BE2C (cell line): ENCODE results near the gene RNFT1. TPM values are rescaled to one million over a fixed set of nuclear protein-coding genes. Genes with fewer than 3 reads are reported as not detected.
"Not testable (repeated sequence)": the region's sequence is repeated elsewhere in the genome, so short reads cannot be mapped to it uniquely, and the experiment has no call there.

Experiments used
- DNase-seq: peaks from one replicate; pipeline ENCODE4 v3.0.0-alpha.2; 2020
- H3K27me3 ChIP-seq: fragments of 250-450 bp; sonication (Bioruptor Pico); 2 replicates; pipeline ENCODE4 v1.5.1; 2020; ENCODE audit warnings: mild to moderate bottlenecking
- H3K36me3 ChIP-seq: fragments of 250-450 bp; sonication (Bioruptor Pico); 2 replicates; pipeline ENCODE4 v1.5.1; 2020; ENCODE audit warnings: mild to moderate bottlenecking
- H3K4me1 ChIP-seq: fragments of 250-450 bp; sonication (Bioruptor Pico); 2 replicates; pipeline ENCODE4 v1.5.1; 2020
- H3K4me3 ChIP-seq: 2 replicates; pipeline ENCODE4 v1.5.1; 2011; ENCODE audit warnings: low read depth, low read length
- H3K9me3 ChIP-seq: fragments of 250-450 bp; sonication (Bioruptor Pico); 2 replicates; pipeline ENCODE4 v1.5.1; 2020
- CTCF ChIP-seq: IDR thresholded peaks from 2 replicates; pipeline ENCODE4 v1.5.1; 2012; ENCODE audit warnings: mild to moderate bottlenecking, low read depth, low read length
- polyA plus RNA-seq: library from polyadenylated mRNA; unstranded; fragments of >200 nt; gene quantifications from one replicate; pipeline ENCODE4 v1.2.1, GENCODE V29; 2012; ENCODE audit warnings: low read depth, missing spikeins; ENCODE audit not compliant: insufficient read length, insufficient read depth

The RNFT1 gene
- polyA plus RNA-seq = 9.8 TPM

- Histone ChIP-seq H3K4me1 (no peaks in the 10 kb centered on the region), H3K36me3 (no peaks in the 10 kb centered on the region), H3K27me3 (no peaks in the 10 kb centered on the region), H3K4me3 (peak within 1 kb of the TSS; percentile 65), H3K9me3 (no peaks in the 10 kb centered on the region)
- DNase-seq = peak; percentile 95
- TF ChIP-seq CTCF = no peak
Observed at GRCh38 chr17:59964482-59965328, at the start of gene RNFT1. Gene RNFT1 (minus strand): TSS chr17:59964740. CDS start chr17:59964663, 77 bp downstream.

- H3K4me1 ChIP-seq, H3K9me3 ChIP-seq, H3K27me3 ChIP-seq, DNase-seq, H3K4me3 ChIP-seq, H3K36me3 ChIP-seq: not testable (repeated sequence)
Observed at GRCh38 chr17:60009326-60009725, 44.8 kb upstream of the RNFT1 start.

GRCh38 chr17:60008377-60008776, 43.8 kb upstream of the RNFT1 start:
- H3K9me3 ChIP-seq, H3K36me3 ChIP-seq, DNase-seq, H3K4me1 ChIP-seq, H3K4me3 ChIP-seq, H3K27me3 ChIP-seq: not testable (repeated sequence)

- Histone ChIP-seq H3K4me1 (no peaks in the 10 kb centered on the region), H3K27me3 (no peaks in the 10 kb centered on the region), H3K9me3 (no peaks in the 10 kb centered on the region), H3K4me3 (no peak overlapping the region), H3K36me3 (no peaks in the 10 kb centered on the region)
- no peak for TF ChIP-seq CTCF
- no peak for DNase-seq
Observed at GRCh38 chr17:60006160-60006559, 41.6 kb upstream of the RNFT1 start.

- not testable (repeated sequence) for H3K4me3 ChIP-seq, DNase-seq, H3K27me3 ChIP-seq, H3K36me3 ChIP-seq, H3K4me1 ChIP-seq, H3K9me3 ChIP-seq
Observed at GRCh38 chr17:60004561-60004960, 40.0 kb upstream of the RNFT1 start.

GRCh38 chr17:60002405-60002804, 37.9 kb upstream of the RNFT1 start:
- H3K36me3 ChIP-seq, H3K4me1 ChIP-seq, H3K9me3 ChIP-seq, DNase-seq, H3K27me3 ChIP-seq, H3K4me3 ChIP-seq: not testable (repeated sequence)

- not testable (repeated sequence) for H3K27me3 ChIP-seq, H3K9me3 ChIP-seq, H3K4me3 ChIP-seq, H3K4me1 ChIP-seq, H3K36me3 ChIP-seq, DNase-seq
Observed at GRCh38 chr17:59996608-59997007, 32.1 kb upstream of the RNFT1 start.

GRCh38 chr17:59975166-59975565, 10.6 kb upstream of the RNFT1 start:
- not testable (repeated sequence) for DNase-seq, H3K4me1 ChIP-seq, H3K4me3 ChIP-seq, H3K36me3 ChIP-seq, H3K27me3 ChIP-seq, H3K9me3 ChIP-seq

GRCh38 chr17:59973483-59973882, 8.9 kb upstream of the RNFT1 start:
- not testable (repeated sequence) for H3K36me3 ChIP-seq, DNase-seq, H3K4me3 ChIP-seq, H3K27me3 ChIP-seq, H3K4me1 ChIP-seq, H3K9me3 ChIP-seq

- Histone ChIP-seq H3K4me3 (no peak overlapping the region), H3K9me3 (no peaks in the 10 kb centered on the region), H3K27me3 (no peaks in the 10 kb centered on the region), H3K4me1 (no peaks in the 10 kb centered on the region), H3K36me3 (no peaks in the 10 kb centered on the region)
- no peak for TF ChIP-seq CTCF
- no peak for DNase-seq
Observed at GRCh38 chr17:59972778-59973177, 8.2 kb upstream of the RNFT1 start.

- H3K4me3 ChIP-seq, DNase-seq, H3K9me3 ChIP-seq, H3K4me1 ChIP-seq, H3K36me3 ChIP-seq, H3K27me3 ChIP-seq: not testable (repeated sequence)
Observed at GRCh38 chr17:59971771-59972170, 7.2 kb upstream of the RNFT1 start.
